ENCODE results near the gene ARF6. TPM values are rescaled to one million over a fixed set of nuclear protein-coding genes. Genes with fewer than 3 reads are reported as not detected.
A peak's percentile ranks its signal among the peaks of the same experiment; 100 is the strongest.

The ARF6 gene
- total and polyA plus RNA-seq, 10 of the 15 experiments (the other 5 are each of a cell fraction or from before 2014, with no cell fraction given) = 46.8 to 128 (median 71.9) TPM

- TF ChIP-seq, protein P1, sequence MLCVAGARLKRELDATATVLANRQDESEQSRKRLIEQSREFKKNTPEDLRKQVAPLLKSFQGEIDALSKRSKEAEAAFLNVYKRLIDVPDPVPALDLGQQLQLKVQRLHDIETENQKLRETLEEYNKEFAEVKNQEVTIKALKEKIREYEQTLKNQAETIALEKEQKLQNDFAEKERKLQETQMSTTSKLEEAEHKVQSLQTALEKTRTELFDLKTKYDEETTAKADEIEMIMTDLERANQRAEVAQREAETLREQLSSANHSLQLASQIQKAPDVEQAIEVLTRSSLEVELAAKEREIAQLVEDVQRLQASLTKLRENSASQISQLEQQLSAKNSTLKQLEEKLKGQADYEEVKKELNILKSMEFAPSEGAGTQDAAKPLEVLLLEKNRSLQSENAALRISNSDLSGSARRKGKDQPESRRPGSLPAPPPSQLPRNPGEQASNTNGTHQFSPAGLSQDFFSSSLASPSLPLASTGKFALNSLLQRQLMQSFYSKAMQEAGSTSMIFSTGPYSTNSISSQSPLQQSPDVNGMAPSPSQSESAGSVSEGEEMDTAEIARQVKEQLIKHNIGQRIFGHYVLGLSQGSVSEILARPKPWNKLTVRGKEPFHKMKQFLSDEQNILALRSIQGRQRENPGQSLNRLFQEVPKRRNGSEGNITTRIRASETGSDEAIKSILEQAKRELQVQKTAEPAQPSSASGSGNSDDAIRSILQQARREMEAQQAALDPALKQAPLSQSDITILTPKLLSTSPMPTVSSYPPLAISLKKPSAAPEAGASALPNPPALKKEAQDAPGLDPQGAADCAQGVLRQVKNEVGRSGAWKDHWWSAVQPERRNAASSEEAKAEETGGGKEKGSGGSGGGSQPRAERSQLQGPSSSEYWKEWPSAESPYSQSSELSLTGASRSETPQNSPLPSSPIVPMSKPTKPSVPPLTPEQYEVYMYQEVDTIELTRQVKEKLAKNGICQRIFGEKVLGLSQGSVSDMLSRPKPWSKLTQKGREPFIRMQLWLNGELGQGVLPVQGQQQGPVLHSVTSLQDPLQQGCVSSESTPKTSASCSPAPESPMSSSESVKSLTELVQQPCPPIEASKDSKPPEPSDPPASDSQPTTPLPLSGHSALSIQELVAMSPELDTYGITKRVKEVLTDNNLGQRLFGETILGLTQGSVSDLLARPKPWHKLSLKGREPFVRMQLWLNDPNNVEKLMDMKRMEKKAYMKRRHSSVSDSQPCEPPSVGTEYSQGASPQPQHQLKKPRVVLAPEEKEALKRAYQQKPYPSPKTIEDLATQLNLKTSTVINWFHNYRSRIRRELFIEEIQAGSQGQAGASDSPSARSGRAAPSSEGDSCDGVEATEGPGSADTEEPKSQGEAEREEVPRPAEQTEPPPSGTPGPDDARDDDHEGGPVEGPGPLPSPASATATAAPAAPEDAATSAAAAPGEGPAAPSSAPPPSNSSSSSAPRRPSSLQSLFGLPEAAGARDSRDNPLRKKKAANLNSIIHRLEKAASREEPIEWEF (IDR thresholded peaks at IDR 0.05; ENCODE audit: insufficient replicate concordance, low read depth, low read length) = no peak
- TF ChIP-seq ESRRA (IDR thresholded peaks at IDR 0.05; ENCODE audit: low read length) (no peak; the same call in 1 of the 2 replicates), MEF2A (IDR thresholded peaks at IDR 0.05; ENCODE audit: insufficient read depth, low read depth, low read length) (no peak), BHLHE40 (IDR thresholded peaks at IDR 0.05; ENCODE audit: borderline replicate concordance in 1 of 2, low read depth in 2 of 2, low read length in 1 of 2) (peak; percentile 66 to 83; a peak in 3 of 4 replicates), CBX5 (IDR thresholded peaks at IDR 0.05; ENCODE audit: low read depth) (0 out of 2 replicates have a peak, but pooled peaks have one; percentile 27), NKRF (conservative IDR thresholded peaks at IDR 0.05) (no peak; the same call in 1 of the 2 replicates), ZNF274 (IDR thresholded peaks at IDR 0.05; ENCODE audit: insufficient read depth, insufficient read length) (no peak), SMARCA5 (IDR thresholded peaks at IDR 0.05) (no peak), CBFB (IDR thresholded peaks at IDR 0.05; ENCODE audit: low read depth) (0 out of 2 replicates have a peak, but pooled peaks have one; percentile 52), MYC (IDR thresholded peaks at IDR 0.05; ENCODE audit: insufficient read depth, insufficient read length, insufficient replicate concordance, low read length, severe bottlenecking) (peak; percentile 24), FOS (IDR thresholded peaks at IDR 0.05; ENCODE audit: borderline replicate concordance, extremely low read depth, insufficient read length) (no peak), IRF4 (IDR thresholded peaks at IDR 0.05; ENCODE audit: low read depth, low read length) (no peak), MEF2B (IDR thresholded peaks at IDR 0.05; ENCODE audit: partially characterized antibody, poor library complexity, severe bottlenecking) (no peak), TCF12 (IDR thresholded peaks at IDR 0.05; ENCODE audit: low read depth, low read length) (peak; percentile 29; the same call in 1 of the 2 replicates), NR2C1 (IDR thresholded peaks at IDR 0.05) (no peak), STAT3 (IDR thresholded peaks at IDR 0.05; ENCODE audit: low read depth, low read length) (no peak), CHD4 (IDR thresholded peaks at IDR 0.05) (no peak), RCOR1 (conservative IDR thresholded peaks at IDR 0.05; ENCODE audit: low read depth, low read length) (no peak), SMC3 (IDR thresholded peaks at IDR 0.05; ENCODE audit: borderline replicate concordance, low read length) (no peak), RAD51 (IDR thresholded peaks at IDR 0.05) (no peak), E2F8 (IDR thresholded peaks at IDR 0.05; ENCODE audit: low read depth, partially characterized antibody) (no peak)
Measured at GRCh38 chr14:49892636-49893308, at the start of gene ARF6 (continued).
